ENCODE results near the gene TMEM171.

TMEM171 gene

DNA sequence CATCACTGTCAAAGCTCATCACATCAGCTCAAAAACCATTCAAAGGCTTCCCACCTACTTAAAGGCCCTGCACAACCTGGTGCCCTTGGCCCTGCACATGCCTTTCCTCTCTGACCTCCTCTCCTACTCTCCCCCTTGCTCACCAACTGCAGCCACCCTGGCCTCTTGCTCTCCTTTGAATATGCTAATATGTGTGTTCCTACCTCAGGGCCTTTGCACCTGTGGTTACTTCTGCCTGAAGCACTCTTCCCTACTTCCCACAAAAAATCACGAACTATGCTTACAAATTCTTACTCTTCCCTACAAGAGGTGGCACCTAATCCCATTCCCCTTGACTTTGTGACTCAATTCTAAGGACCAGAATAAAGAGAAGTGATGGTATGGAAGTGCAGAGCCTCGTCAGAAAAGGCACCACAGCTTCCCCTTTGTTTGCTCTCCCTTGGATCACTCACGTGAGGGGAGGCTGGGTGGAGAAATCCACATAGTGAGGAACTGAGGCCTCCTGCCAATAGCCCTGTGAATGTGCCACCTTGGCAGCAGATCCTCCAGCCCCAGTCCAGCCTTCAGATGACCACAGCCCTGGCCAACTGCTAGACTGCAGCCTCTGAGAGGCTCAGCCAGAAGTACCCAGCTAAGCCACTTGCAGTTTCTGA is 3.2 kb upstream of the TMEM171 start:
- DNase-seq (ENCODE audit: insufficient read length, low spot score) (no peak), FAIRE-seq (no peak)
- TF ChIP-seq POLR2AphosphoS5 (IDR thresholded peaks at IDR 0.05; ENCODE audit: low read depth, low read length) (no peak), SPI1 (IDR thresholded peaks at IDR 0.05; ENCODE audit: low read depth, low read length) (no peak), POLR2A (IDR thresholded peaks at IDR 0.05; ENCODE audit: low read depth, low read length) (no peak), POU2F2 (IDR thresholded peaks at IDR 0.05; ENCODE audit: low read depth, low read length) (no peak), PAX5 (IDR thresholded peaks at IDR 0.05; ENCODE audit: insufficient read depth, low read length, severe bottlenecking) (no peak), TAF1 (IDR thresholded peaks at IDR 0.05; ENCODE audit: low read depth, low read length) (no peak)

DNA sequence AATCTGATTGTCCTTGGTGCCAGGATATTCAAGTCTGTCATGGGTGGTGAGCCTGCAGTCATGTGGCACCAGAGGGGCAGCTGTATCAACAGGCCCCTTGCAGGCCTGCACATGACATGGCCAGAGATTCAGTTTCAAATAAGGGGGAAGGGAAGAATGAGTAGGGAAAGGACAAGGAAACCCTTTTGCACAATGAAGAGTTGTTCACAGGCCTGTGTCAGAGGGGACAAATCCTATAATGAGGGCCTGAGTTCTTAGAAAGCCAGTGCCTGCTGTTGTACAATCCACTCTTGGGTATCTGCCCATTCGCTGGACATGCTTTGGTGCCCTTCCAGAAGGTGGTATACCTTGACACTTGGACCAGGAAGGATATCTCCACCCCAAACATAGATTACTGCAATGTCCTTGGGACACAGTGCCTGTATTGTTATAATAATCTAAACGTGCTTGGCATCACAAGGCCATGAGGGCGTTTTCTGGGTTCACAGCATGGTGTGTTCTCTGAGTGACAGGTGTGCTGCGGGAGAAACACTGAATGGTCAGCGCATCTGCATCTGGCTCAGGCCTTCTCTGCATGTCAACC is 1.9 kb upstream of the TMEM171 start:
- TF ChIP-seq POU2F2 (IDR thresholded peaks at IDR 0.05; ENCODE audit: low read depth, low read length) (no peak), POLR2AphosphoS5 (IDR thresholded peaks at IDR 0.05; ENCODE audit: low read depth, low read length) (no peak), SPI1 (IDR thresholded peaks at IDR 0.05; ENCODE audit: low read depth, low read length) (no peak), TAF1 (IDR thresholded peaks at IDR 0.05; ENCODE audit: low read depth, low read length) (no peak), PAX5 (IDR thresholded peaks at IDR 0.05; ENCODE audit: insufficient read depth, low read length, severe bottlenecking) (no peak), POLR2A (IDR thresholded peaks at IDR 0.05; ENCODE audit: low read depth, low read length) (no peak)
- FAIRE-seq = no peak
- DNase-seq (ENCODE audit: insufficient read length, low spot score) = no peak

DNA sequence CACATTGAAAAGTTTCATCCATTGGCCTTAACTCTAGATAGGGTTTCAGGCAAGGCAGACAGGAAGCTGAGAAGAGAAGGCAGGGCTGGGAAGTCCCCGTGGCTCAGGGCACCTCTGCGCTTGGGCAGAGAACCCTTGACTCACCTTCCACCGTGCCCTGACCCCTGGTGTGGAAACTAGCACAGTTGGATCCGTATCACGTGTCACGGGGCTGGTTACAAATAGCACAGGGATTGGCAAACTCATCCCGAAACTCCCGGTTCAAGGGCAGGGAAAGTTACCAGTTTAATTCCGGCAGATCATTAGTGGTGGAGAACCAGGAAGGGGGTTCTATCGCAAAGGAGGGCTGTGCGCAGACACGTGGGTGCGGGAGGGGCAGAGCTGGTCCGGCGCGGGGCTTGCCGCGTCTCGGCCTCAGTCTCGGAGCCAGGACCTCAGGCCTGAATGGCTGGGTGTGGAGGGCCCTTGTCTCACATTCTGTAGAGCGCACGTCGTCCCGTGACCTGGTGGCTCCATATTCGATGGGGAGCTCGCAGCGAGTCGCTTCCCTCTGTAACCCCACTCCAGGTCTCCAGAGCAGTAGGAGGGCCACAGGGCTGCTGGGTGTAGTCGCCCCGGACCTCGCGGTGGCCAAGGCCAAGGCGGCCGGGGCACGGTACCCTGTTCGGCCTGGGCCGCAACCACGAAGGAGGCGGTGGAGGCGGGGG is 771 bp upstream of the TMEM171 start:
- no peak for FAIRE-seq
- no peak for DNase-seq (ENCODE audit: insufficient read length, low spot score)
- TF ChIP-seq PAX5 (IDR thresholded peaks at IDR 0.05; ENCODE audit: insufficient read depth, low read length, severe bottlenecking) (no peak), POLR2A (IDR thresholded peaks at IDR 0.05; ENCODE audit: low read depth, low read length) (no peak), POLR2AphosphoS5 (IDR thresholded peaks at IDR 0.05; ENCODE audit: low read depth, low read length) (no peak), TAF1 (IDR thresholded peaks at IDR 0.05; ENCODE audit: low read depth, low read length) (no peak), POU2F2 (IDR thresholded peaks at IDR 0.05; ENCODE audit: low read depth, low read length) (no peak), SPI1 (IDR thresholded peaks at IDR 0.05; ENCODE audit: low read depth, low read length) (no peak)

DNA sequence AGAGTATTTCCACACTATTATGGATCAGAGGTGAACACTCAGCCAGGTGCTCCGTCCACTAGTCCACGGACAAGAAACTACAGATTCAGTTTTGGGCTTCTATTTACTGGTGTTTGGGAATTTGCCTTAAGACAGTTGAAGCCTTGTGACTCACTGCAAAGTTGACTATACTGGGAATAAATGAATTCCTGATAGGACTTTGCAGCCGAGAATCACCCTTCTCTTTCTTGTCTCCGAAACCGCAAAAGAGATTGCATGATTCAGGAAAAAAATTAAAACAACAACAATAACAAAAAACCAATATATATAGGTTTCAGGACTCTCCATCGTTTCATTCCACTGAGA is 716 bp downstream of the TMEM171 start:
- FAIRE-seq = no peak
- DNase-seq (ENCODE audit: insufficient read length, low spot score) = no peak
- TF ChIP-seq POLR2AphosphoS5 (IDR thresholded peaks at IDR 0.05; ENCODE audit: low read depth, low read length) = no peak
- TF ChIP-seq TAF1 (IDR thresholded peaks at IDR 0.05; ENCODE audit: low read depth, low read length) = no peak
- TF ChIP-seq POU2F2 (IDR thresholded peaks at IDR 0.05; ENCODE audit: low read depth, low read length) = no peak
- no peak for TF ChIP-seq POLR2A (IDR thresholded peaks at IDR 0.05; ENCODE audit: low read depth, low read length)
- no peak for TF ChIP-seq PAX5 (IDR thresholded peaks at IDR 0.05; ENCODE audit: insufficient read depth, low read length, severe bottlenecking)
- no peak for TF ChIP-seq SPI1 (IDR thresholded peaks at IDR 0.05; ENCODE audit: low read depth, low read length)

DNA sequence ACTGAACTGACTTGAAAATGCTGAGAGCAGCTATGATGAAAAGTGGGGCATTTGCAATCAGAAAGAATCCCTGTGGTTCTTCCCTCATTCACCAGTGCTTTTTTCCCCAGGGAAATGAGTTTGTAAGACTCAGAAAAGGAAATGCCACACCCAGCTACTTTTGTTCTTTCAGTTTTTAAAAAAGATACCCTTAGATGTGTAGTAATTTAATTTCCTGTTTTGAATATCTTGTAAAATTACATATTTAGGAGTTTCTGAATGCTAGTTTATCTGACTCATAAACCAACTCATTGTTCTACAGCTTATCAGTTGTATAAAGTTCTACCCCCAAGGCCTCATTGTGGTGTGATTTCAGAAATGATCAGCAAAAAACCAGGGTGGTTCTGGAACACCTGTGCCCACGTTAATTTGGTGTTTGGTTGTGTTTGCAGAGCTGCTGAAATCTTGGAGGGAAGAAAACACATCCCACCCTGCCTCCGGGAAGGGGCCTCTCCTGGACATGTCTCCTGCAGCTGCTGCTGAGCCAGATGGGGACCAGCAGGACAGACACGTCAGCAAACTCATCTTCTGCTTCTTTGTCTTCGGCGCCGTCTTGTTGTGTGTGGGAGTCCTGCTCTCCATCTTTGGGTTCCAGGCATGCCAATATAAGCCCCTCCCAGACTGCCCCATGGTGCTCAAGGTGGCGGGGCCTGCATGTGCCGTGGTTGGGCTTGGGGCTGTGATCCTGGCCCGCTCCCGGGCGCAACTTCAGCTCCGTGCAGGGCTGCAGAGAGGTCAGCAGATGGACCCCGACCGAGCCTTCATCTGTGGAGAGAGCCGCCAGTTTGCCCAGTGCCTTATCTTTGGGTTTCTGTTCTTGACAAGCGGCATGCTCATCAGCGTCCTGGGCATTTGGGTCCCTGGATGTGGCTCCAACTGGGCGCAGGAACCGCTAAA is 2.8 kb downstream of the TMEM171 start:
- TF ChIP-seq POU2F2 (IDR thresholded peaks at IDR 0.05; ENCODE audit: low read depth, low read length) = no peak
- no peak for TF ChIP-seq PAX5 (IDR thresholded peaks at IDR 0.05; ENCODE audit: insufficient read depth, low read length, severe bottlenecking)
- no peak for TF ChIP-seq POLR2A (IDR thresholded peaks at IDR 0.05; ENCODE audit: low read depth, low read length)
- TF ChIP-seq SPI1 (IDR thresholded peaks at IDR 0.05; ENCODE audit: low read depth, low read length) = no peak
- no peak for TF ChIP-seq TAF1 (IDR thresholded peaks at IDR 0.05; ENCODE audit: low read depth, low read length)
- TF ChIP-seq POLR2AphosphoS5 (IDR thresholded peaks at IDR 0.05; ENCODE audit: low read depth, low read length) = no peak
- no peak for DNase-seq (ENCODE audit: insufficient read length, low spot score)
- no peak for FAIRE-seq

DNA sequence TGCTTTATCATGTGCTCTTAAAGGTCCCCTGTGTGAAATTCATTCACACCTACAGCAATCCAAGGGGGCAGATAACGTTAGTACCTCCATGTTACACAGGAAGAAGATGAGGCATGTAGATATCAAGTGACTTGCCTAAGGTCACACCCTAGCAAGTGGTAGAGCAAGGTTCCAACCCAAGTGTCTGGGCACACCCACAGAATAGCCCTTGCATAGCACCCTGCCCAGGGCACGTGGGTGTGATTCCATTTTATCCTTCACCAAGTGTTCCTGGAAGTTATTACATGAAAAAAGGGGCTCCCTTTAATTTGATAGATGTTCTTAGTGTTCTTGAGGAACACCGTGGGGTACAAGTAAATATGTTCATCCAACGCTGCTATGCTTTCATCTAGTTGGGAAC is 4.9 kb downstream of the TMEM171 start:
- FAIRE-seq = no peak
- TF ChIP-seq POLR2AphosphoS5 (IDR thresholded peaks at IDR 0.05; ENCODE audit: low read depth, low read length) (no peak), PAX5 (IDR thresholded peaks at IDR 0.05; ENCODE audit: insufficient read depth, low read length, severe bottlenecking) (no peak), TAF1 (IDR thresholded peaks at IDR 0.05; ENCODE audit: low read depth, low read length) (no peak), SPI1 (IDR thresholded peaks at IDR 0.05; ENCODE audit: low read depth, low read length) (no peak), POU2F2 (IDR thresholded peaks at IDR 0.05; ENCODE audit: low read depth, low read length) (no peak), POLR2A (IDR thresholded peaks at IDR 0.05; ENCODE audit: low read depth, low read length) (no peak)
- no peak for DNase-seq (ENCODE audit: insufficient read length, low spot score)

DNA sequence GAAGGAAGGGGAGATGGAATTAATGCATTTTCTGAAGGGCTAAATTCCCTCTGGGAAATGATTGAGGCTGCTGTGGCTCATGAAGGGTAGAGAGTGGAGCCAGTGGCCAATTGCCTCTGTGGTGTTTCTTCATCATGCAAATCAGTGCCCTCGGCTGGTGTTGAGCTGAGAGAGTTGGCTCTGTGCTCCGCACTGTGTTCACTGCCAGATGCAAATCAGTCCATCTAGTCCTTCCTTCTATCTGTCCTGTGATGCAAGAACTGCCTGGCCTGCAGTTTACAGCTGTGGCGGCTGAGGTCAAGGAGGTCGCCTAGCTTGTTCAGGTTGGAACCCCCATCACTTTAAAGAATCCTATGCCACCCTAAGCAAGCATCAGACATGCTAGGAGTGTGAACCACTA is 6.0 kb downstream of the TMEM171 start:
- no peak for TF ChIP-seq POLR2A (IDR thresholded peaks at IDR 0.05; ENCODE audit: low read depth, low read length)
- TF ChIP-seq POLR2AphosphoS5 (IDR thresholded peaks at IDR 0.05; ENCODE audit: low read depth, low read length) = no peak
- no peak for TF ChIP-seq PAX5 (IDR thresholded peaks at IDR 0.05; ENCODE audit: insufficient read depth, low read length, severe bottlenecking)
- no peak for TF ChIP-seq POU2F2 (IDR thresholded peaks at IDR 0.05; ENCODE audit: low read depth, low read length)
- TF ChIP-seq SPI1 (IDR thresholded peaks at IDR 0.05; ENCODE audit: low read depth, low read length) = no peak
- no peak for TF ChIP-seq TAF1 (IDR thresholded peaks at IDR 0.05; ENCODE audit: low read depth, low read length)
- DNase-seq (ENCODE audit: insufficient read length, low spot score) (no peak), FAIRE-seq (no peak)

DNA sequence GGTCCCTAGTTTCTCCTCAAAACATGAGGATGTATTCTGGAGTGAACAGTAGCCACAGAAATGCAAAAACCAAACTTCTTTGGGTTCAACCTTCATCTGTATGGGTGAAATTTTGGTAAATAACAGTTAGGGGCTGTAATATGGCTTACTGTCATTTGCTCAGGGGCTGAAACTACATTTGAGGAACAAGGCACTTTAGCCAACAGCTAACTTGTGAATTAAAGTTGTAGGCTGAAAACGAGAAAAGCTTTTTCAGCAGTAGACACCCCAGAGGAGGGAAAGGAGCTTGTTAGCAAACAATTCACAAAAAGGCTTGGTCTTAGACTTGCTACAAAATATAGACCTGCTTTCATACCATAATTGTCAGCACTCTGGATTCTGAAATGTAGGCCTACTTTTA is 6.6 kb downstream of the TMEM171 start:
- TF ChIP-seq SPI1 (IDR thresholded peaks at IDR 0.05; ENCODE audit: low read depth, low read length) (no peak), POU2F2 (IDR thresholded peaks at IDR 0.05; ENCODE audit: low read depth, low read length) (no peak), POLR2AphosphoS5 (IDR thresholded peaks at IDR 0.05; ENCODE audit: low read depth, low read length) (no peak), POLR2A (IDR thresholded peaks at IDR 0.05; ENCODE audit: low read depth, low read length) (no peak), TAF1 (IDR thresholded peaks at IDR 0.05; ENCODE audit: low read depth, low read length) (no peak), PAX5 (IDR thresholded peaks at IDR 0.05; ENCODE audit: insufficient read depth, low read length, severe bottlenecking) (no peak)
- FAIRE-seq (no peak), DNase-seq (ENCODE audit: insufficient read length, low spot score) (no peak)

All from GM12891 (cell line).